Measurements from ENCODE around the gene ZNF660. TPM values are rescaled to one million over a fixed set of nuclear protein-coding genes. Genes with fewer than 3 reads are reported as not detected.
A peak's percentile ranks its signal among the peaks of the same experiment; 100 is the strongest.

The ZNF660 gene
- total and polyA plus RNA-seq, 9 of the 15 experiments (the other 6 are each of a cell fraction or from before 2014, with no cell fraction given): 0.06 to 0.65 (median 0.17) TPM

DNA sequence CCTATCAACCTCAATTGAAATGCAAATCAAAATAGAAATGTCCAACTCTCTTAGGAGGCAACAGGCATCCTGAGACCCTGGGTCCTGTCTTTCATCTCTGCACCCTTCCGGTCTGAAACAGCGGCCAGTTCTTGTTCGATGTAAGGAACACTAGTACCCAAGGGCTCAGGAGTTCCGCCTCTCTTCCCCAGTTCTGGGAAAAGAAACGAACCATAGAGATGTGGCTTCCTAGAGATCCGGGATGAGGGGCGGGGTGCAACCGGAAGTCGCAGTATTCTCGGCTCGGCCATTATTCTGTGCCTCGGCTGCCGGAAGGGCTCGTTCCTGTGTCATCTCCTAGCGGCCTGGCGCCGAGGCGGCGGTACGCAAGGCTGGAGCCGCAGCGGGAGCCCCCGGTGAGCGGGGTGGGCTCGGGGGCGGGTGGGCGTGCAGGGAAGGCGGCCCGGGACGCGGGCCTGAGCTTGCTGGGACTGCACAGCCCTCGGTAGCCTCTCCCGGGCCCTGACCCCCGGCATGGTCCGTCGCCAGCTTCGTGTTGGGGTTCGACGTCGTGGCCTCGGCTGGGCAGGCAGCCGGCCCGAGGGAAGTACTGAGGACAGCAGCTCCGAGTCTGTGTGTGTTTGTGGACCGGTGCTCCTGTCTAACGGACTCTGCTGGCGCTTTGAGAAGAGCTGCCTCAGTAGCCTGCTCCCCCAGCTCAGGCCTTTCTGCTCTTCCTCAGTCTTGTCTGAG lies 40.2 kb downstream of the ZNF660 start, which contains the start of gene ZNF197 (continued):
- TF ChIP-seq, protein P1, sequence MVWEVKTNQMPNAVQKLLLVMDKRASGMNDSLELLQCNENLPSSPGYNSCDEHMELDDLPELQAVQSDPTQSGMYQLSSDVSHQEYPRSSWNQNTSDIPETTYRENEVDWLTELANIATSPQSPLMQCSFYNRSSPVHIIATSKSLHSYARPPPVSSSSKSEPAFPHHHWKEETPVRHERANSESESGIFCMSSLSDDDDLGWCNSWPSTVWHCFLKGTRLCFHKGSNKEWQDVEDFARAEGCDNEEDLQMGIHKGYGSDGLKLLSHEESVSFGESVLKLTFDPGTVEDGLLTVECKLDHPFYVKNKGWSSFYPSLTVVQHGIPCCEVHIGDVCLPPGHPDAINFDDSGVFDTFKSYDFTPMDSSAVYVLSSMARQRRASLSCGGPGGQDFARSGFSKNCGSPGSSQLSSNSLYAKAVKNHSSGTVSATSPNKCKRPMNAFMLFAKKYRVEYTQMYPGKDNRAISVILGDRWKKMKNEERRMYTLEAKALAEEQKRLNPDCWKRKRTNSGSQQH (CRISPR knock-in tag; IDR thresholded peaks at IDR 0.05): no peak
- TF ChIP-seq DIDO1 (tag; IDR thresholded peaks at IDR 0.05; ENCODE audit: low read depth) (peak; percentile 87; the same call in 1 of the 2 replicates), OTX1 (CRISPR knock-in tag; IDR thresholded peaks at IDR 0.05) (no peak), SRF (CRISPR knock-in tag; IDR thresholded peaks at IDR 0.05) (peak in 1 of 2 experiments; percentile 17; a peak in 1 of 4 replicates), ZFP30 (CRISPR knock-in tag; IDR thresholded peaks at IDR 0.05; ENCODE audit: borderline replicate concordance) (no peak), FOS (IDR thresholded peaks at IDR 0.05; ENCODE audit: extremely low read depth, insufficient read length) (no peak), HDAC2 (IDR thresholded peaks at IDR 0.05) (no peak), NR1H2 (CRISPR knock-in tag; IDR thresholded peaks at IDR 0.05) (0 out of 2 replicates have a peak, but pooled peaks have one; percentile 13), RBBP5 (IDR thresholded peaks at IDR 0.05; ENCODE audit: borderline replicate concordance, insufficient read depth, low read length, poor library complexity, severe bottlenecking) (peak; percentile 78), CCNT2 (IDR thresholded peaks at IDR 0.05; ENCODE audit: borderline replicate concordance, extremely low read depth, insufficient read length, low read depth, low read length) (peak; percentile 34), C11orf30 (IDR thresholded peaks at IDR 0.05; ENCODE audit: low read depth) (peak; percentile 85), GATAD2B (IDR thresholded peaks at IDR 0.05; ENCODE audit: borderline replicate concordance) (peak; percentile 59; the same call in 1 of the 2 replicates), GABPB1 (CRISPR knock-in tag; IDR thresholded peaks at IDR 0.05) (peak; percentile 95), ZNF224 (CRISPR knock-in tag; IDR thresholded peaks at IDR 0.05) (no peak), JUND (IDR thresholded peaks at IDR 0.05; ENCODE audit: borderline replicate concordance, low read depth, low read length) (peak; percentile 75; the same call in 1 of the 2 replicates), JUND (tag; IDR thresholded peaks at IDR 0.05; ENCODE audit: borderline replicate concordance, low read depth, low read length) (no peak; the same call in 2 of the 3 replicates), ZNF589 (CRISPR knock-in tag; IDR thresholded peaks at IDR 0.05; ENCODE audit: low read depth) (0 out of 2 replicates have a peak, but pooled peaks have one; percentile 31)
- TF ChIP-seq, protein P2, sequence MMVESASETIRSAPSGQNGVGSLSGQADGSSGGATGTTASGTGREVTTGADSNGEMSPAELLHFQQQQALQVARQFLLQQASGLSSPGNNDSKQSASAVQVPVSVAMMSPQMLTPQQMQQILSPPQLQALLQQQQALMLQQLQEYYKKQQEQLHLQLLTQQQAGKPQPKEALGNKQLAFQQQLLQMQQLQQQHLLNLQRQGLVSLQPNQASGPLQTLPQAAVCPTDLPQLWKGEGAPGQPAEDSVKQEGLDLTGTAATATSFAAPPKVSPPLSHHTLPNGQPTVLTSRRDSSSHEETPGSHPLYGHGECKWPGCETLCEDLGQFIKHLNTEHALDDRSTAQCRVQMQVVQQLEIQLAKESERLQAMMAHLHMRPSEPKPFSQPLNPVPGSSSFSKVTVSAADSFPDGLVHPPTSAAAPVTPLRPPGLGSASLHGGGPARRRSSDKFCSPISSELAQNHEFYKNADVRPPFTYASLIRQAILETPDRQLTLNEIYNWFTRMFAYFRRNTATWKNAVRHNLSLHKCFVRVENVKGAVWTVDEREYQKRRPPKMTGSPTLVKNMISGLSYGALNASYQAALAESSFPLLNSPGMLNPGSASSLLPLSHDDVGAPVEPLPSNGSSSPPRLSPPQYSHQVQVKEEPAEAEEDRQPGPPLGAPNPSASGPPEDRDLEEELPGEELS (CRISPR knock-in tag; IDR thresholded peaks at IDR 0.05; ENCODE audit: borderline replicate concordance): no peak
- TF ChIP-seq, protein P3, sequence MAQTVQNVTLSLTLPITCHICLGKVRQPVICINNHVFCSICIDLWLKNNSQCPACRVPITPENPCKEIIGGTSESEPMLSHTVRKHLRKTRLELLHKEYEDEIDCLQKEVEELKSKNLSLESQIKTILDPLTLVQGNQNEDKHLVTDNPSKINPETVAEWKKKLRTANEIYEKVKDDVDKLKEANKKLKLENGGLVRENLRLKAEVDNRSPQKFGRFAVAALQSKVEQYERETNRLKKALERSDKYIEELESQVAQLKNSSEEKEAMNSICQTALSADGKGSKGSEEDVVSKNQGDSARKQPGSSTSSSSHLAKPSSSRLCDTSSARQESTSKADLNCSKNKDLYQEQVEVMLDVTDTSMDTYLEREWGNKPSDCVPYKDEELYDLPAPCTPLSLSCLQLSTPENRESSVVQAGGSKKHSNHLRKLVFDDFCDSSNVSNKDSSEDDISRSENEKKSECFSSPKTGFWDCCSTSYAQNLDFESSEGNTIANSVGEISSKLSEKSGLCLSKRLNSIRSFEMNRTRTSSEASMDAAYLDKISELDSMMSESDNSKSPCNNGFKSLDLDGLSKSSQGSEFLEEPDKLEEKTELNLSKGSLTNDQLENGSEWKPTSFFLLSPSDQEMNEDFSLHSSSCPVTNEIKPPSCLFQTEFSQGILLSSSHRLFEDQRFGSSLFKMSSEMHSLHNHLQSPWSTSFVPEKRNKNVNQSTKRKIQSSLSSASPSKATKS (CRISPR knock-in tag; IDR thresholded peaks at IDR 0.05): no peak
- TF ChIP-seq, protein P4, sequence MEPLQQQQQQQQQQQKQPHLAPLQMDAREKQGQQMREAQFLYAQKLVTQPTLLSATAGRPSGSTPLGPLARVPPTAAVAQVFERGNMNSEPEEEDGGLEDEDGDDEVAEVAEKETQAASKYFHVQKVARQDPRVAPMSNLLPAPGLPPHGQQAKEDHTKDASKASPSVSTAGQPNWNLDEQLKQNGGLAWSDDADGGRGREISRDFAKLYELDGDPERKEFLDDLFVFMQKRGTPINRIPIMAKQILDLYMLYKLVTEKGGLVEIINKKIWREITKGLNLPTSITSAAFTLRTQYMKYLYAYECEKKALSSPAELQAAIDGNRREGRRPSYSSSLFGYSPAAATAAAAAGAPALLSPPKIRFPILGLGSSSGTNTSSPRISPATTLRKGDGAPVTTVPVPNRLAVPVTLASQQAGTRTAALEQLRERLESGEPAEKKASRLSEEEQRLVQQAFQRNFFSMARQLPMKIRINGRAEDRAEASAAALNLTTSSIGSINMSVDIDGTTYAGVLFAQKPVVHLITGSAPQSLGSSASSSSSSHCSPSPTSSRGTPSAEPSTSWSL (CRISPR knock-in tag; IDR thresholded peaks at IDR 0.05; ENCODE audit: borderline replicate concordance): no peak
